GM13976 (cell line): Measurements from ENCODE around the gene XRCC1.
"Not testable (repeated sequence)": the region's sequence is repeated elsewhere in the genome, so short reads cannot be mapped to it uniquely, and the experiment has no call there.

ENCODE experiments used
- DNase-seq: peaks from one replicate; pipeline ENCODE4 v3.0.0; 2012; ENCODE audit warnings: low spot score
- CTCF ChIP-seq: IDR thresholded peaks from 2 replicates; pipeline ENCODE4 v1.5.1; 2012; ENCODE audit warnings: borderline replicate concordance, mild to moderate bottlenecking; ENCODE audit not compliant: insufficient read depth; ENCODE audit errors: extremely low read depth, missing control alignments, control extremely low read depth
- in situ Hi-C: fragments of 300-500 bp; cut with MboI; formaldehyde crosslinking; loops from one replicate; pipeline ENCODE4 v1.12.0; 2022; ENCODE audit warnings: low sequenced_read_pairs, mixed read lengths, inconsistent platforms; ENCODE audit not compliant: unreplicated experiment

XRCC1 gene

GRCh38 chr19:43594710-43595604 lies 19.6 kb upstream of the XRCC1 start:
- in situ Hi-C loops, result no loop called here
- DNase-seq, result peak; percentile 77
- peak; percentile 92 for TF ChIP-seq CTCF

DNA sequence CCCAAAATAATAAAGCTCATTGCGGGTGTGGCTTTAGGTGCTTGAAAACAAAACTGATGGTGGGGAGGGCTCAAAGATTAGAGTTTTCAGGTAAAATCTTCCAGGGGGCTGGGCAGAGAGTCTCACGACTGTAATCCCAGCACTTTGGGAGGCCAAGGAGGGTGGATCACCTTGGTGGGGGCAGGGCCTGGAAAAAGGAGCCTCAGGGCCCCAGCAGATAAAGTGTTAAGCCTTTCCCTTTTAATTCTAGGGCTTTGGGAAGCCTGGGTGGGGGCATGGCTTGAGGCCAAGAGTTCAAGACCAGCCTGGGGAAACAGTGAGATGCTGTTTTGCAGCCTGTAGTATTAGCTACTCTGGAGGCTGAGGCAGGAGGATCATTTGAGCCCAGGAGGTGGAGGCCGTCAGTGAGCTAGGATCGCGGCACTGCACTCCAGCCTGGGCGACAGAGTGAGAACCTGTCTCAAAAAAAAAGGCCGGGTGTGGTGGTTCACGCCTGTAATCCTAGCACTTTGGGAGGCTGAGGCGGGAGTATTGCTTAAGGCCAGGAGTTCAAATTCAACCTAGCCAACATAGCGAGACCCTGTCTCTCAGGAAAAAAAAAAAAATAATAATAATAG lies 18.9 kb upstream of the XRCC1 start:
- TF ChIP-seq CTCF, result no peak
- no peak for DNase-seq
- in situ Hi-C loops, result no loop called here

DNA sequence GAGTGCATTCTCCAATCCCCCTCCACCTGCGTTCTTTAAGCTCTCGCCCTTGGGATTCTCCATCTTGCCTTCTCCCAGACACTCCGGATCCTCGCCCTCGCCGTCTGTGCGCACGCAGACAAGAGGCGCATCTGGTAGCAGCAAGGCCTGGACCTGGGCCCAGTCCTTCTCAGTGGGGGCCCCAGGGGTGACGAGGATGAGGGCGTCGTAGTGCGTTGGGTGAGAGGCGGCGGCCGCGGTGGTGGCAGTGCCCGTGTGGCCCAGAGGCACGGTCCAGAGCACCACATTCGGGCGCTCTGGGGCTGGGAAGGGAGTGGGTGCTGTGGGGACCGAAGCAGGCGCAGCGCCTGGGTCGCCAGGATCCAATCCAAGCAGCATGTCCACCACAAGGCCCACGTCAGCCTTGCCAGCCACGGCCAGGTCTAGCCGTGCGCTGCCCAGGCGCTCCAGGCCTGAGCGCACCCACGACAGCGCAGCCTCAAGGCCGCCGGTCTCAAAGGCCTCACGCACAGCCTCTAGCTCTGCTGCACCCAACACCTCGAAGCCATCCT lies 17.5 kb upstream of the XRCC1 start:
- TF ChIP-seq CTCF, result no peak
- in situ Hi-C loops, result no loop called here
- DNase-seq, result no peak

DNA sequence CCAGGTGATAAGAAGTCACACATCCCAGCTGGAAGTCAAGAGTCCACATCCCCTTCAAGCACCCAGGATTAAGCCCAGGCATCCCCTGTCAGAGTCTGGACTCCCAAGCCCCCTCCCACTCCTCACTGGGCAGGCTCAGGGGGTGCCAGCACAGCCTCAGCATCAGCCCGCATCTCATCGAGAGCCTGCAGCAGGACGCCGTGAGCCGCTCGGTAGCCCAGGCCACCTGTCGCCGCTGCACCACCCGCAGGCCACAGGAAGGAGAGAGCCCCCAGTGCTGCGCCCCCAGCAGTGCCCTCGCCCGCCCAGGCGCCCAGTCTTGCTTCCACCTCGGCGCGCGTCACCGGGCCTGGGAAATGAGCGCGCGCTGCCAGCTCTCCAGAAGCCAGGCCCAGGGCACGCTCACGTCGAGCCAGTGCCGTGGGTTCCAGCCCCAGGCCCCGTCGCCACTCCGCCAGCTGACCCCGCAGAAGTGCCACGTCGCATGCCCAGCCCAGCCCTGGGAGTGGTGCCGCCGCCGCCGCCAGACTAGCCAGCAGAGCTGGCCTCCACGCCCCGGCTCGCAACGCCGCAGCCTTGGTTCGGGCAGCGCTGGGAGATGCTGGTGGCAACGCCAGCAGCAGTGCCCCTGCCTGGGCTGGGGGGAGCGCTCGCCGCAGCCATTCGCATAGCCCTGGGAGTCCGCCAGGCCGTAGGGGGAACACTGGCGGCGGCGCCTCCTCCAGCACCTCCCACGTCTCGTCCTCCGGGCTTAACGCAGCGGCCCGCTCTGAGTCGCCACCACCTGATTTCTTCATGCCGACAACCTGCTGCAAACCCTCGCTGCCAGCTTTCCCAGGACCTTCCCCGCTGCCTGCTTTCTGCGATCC lies 16.8 kb upstream of the XRCC1 start:
- DNase-seq, result no peak
- in situ Hi-C loops, result no loop called here
- no peak for TF ChIP-seq CTCF

DNA sequence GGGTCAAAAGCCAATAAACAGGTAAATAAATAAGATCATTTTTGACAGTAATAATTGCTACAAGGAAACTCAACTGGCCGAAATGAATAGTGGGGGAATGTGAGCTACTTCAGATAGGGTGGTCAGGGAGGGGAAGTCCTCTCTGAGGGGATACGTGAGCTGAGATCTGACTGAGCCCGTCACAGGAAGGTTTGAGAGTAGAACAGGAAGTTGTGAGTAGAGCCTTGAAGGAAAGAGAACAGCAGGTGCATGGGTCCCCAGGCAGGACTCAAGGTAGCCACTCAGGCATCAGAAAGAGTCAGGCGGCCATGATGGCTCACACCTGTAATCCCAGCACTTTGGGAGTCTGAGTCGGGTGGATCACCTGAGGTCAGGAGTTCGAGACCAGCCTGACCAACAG lies 14.4 kb upstream of the XRCC1 start:
- in situ Hi-C loops, result no loop called here
- DNase-seq, result no peak
- TF ChIP-seq CTCF, result no peak

- DNase-seq, result no peak
- in situ Hi-C loops, result no loop called here
- TF ChIP-seq CTCF, result no peak
These were observed 13.9 kb upstream of the XRCC1 start for GRCh38 chr19:43589277-43589676.

DNA sequence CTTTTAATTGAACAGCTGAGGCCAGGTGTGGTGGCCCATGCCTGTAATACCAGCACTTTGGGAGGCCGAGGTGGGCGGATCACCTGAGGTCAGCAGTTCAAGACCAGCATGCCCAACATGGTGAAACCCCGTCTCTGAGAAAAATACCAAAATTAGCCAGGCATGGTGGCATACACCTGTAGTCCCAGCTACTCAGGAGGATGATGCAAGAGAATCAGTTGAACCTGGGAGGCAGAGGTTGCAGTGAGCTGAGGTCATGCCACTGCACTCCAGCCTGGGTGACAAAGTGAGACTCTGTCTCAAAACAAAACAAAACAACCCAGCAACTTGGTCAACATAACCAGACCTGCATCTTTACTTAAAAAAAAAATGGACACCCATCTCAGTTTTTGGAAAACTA lies 11.7 kb upstream of the XRCC1 start:
- DNase-seq, in situ Hi-C loops: not testable (repeated sequence)
